Measurements from ENCODE around the gene COX4I2.

COX4I2 gene

DNA sequence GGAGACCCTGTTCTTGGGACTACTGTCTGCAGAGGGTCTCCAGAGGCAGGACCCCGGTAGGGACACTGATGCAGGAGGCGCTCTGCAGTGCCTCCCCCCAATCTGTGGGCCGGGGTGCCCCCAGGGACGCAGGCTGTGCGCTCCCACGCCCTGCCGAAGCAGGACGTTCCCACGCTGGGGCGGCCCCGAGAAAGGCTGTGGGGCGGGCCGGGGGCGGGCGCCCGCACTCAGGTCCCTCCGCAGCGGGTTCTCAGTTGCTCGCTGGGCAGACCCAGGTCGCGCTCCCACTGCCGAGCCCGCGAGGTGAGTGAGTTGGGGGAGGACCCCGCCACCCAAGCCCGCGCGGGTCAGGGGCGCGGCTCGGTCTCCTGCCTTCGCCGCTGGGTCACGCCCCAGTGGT is at the start of gene COX4I2:
COX4I2 (plus strand) TSS at position 253 of the 400 bp plus-strand sequence. CDS start 1,106 bp downstream, outside the sequence.
- Histone ChIP-seq H2AFZ (ENCODE audit: low read depth) (no peak within 1 kb of the TSS), H3K27ac (no peak within 1 kb of the TSS), H3K36me3 (ENCODE audit: insufficient read depth) (no peaks in the 10 kb centered on the region), H3K4me2 (no peak within 1 kb of the TSS), H3K79me2 (ENCODE audit: insufficient read depth, low read depth) (no peaks in the 10 kb centered on the region), H3K27me3 (ENCODE audit: insufficient read depth, low read depth) (no peaks in the 10 kb centered on the region), H4K20me1 (ENCODE audit: insufficient read depth) (no peaks in the 10 kb centered on the region), H3K4me3 (IDR thresholded peaks at IDR 0.05; ENCODE audit: insufficient read depth, low read depth, low read length) (no peak within 1 kb of the TSS), H3K9ac (no peak within 1 kb of the TSS), H3K4me1 (ENCODE audit: low read depth, poor library complexity, severe bottlenecking) (peaks cover 14% of the 10 kb centered on the region)
- TF ChIP-seq, protein P1, sequence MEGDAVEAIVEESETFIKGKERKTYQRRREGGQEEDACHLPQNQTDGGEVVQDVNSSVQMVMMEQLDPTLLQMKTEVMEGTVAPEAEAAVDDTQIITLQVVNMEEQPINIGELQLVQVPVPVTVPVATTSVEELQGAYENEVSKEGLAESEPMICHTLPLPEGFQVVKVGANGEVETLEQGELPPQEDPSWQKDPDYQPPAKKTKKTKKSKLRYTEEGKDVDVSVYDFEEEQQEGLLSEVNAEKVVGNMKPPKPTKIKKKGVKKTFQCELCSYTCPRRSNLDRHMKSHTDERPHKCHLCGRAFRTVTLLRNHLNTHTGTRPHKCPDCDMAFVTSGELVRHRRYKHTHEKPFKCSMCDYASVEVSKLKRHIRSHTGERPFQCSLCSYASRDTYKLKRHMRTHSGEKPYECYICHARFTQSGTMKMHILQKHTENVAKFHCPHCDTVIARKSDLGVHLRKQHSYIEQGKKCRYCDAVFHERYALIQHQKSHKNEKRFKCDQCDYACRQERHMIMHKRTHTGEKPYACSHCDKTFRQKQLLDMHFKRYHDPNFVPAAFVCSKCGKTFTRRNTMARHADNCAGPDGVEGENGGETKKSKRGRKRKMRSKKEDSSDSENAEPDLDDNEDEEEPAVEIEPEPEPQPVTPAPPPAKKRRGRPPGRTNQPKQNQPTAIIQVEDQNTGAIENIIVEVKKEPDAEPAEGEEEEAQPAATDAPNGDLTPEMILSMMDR (conservative IDR thresholded peaks at IDR 0.05; ENCODE audit: low read depth, low read length) = no peak

DNA sequence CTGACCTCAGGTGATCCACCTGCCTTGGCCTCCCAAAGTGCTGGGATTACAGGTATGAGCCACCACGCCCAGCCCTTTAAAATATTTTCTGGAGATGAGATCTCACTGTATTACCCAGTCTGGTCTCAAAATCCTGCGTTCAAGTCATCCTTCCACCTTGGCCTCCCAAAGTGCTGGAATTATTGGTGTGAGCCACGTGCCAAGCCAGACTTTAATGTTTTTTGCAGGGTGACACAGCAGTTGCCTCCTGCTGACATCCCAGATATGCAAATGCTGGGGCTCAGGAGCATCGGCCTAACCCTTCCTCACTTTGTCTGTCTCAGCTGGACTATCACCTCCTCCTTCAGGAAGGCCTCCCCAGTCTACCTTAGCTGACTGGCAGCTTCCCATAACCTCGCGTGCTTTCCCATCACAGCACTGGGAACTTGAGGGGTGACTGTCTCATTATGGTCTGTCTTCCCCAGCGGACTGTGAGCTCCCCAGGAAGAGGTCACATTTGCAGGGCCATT is 46.9 kb upstream of the COX4I2 start:
- Histone ChIP-seq H3K4me2 (no peak overlapping the region), H3K27ac (no peak overlapping the region), H2AFZ (ENCODE audit: low read depth) (no peak overlapping the region), H3K36me3 (ENCODE audit: insufficient read depth) (no peaks in the 10 kb centered on the region), H3K4me1 (ENCODE audit: low read depth, poor library complexity, severe bottlenecking) (peaks cover 7% of the 10 kb centered on the region), H3K9ac (no peak overlapping the region), H3K4me3 (IDR thresholded peaks at IDR 0.05; ENCODE audit: insufficient read depth, low read depth, low read length) (no peak overlapping the region), H3K79me2 (ENCODE audit: insufficient read depth, low read depth) (no peaks in the 10 kb centered on the region), H4K20me1 (ENCODE audit: insufficient read depth) (no peaks in the 10 kb centered on the region), H3K27me3 (ENCODE audit: insufficient read depth, low read depth) (no peaks in the 10 kb centered on the region)
- TF ChIP-seq, protein P1 (conservative IDR thresholded peaks at IDR 0.05; ENCODE audit: low read depth, low read length) = no peak

DNA sequence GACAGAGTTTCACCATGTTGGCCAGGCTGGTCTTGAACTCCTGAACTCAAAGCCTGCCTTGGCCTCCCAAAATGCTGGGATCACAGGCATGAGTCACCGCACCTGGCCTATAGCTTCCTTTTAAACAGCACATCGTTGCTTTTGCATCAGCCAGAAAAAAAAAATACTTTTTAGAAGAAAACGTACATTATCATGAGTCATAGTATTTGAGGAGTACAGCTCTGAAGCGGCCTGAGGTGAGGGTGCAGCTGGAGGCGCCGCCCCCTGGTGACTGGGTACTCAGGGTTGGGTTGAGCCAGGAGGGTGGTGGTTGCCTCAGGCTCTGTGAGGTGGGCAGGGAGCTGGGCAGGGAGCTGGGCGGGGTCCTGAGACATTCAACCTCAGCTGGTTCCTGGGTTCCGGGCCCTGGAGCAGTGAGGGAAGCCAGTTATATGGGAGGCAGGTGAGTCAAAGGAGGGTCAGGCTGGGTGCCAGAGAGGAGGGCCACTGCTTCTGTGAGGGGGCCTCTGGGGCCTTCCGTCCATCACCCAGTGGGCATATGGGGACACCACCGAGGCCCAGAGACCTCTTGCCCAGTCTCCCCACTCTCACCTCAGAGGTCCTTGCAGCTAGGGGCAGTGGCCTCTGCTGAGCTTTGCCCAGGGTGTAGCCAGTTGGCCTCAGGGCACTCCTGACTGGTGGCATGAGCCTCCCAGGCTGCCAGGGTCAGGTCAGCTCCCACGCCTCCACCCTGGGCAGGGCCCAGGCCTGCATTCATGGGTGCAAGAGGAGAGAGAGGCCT is 44.3 kb upstream of the COX4I2 start:
- H2AFZ ChIP-seq (ENCODE audit: low read depth) = no peak overlapping the region
- no peak overlapping the region for H3K9ac ChIP-seq
- no peaks in the 10 kb centered on the region for H3K27me3 ChIP-seq (ENCODE audit: insufficient read depth, low read depth)
- TF ChIP-seq, protein P1 (conservative IDR thresholded peaks at IDR 0.05; ENCODE audit: low read depth, low read length) = no peak
- no peak overlapping the region for H3K4me2 ChIP-seq
- H3K4me1 ChIP-seq (ENCODE audit: low read depth, poor library complexity, severe bottlenecking) = peaks cover 14% of the 10 kb centered on the region
- H3K4me3 ChIP-seq (IDR thresholded peaks at IDR 0.05; ENCODE audit: insufficient read depth, low read depth, low read length) = no peak overlapping the region
- no peaks in the 10 kb centered on the region for H3K79me2 ChIP-seq (ENCODE audit: insufficient read depth, low read depth)
- no peaks in the 10 kb centered on the region for H3K36me3 ChIP-seq (ENCODE audit: insufficient read depth)
- H3K27ac ChIP-seq = no peak overlapping the region
- no peaks in the 10 kb centered on the region for H4K20me1 ChIP-seq (ENCODE audit: insufficient read depth)

DNA sequence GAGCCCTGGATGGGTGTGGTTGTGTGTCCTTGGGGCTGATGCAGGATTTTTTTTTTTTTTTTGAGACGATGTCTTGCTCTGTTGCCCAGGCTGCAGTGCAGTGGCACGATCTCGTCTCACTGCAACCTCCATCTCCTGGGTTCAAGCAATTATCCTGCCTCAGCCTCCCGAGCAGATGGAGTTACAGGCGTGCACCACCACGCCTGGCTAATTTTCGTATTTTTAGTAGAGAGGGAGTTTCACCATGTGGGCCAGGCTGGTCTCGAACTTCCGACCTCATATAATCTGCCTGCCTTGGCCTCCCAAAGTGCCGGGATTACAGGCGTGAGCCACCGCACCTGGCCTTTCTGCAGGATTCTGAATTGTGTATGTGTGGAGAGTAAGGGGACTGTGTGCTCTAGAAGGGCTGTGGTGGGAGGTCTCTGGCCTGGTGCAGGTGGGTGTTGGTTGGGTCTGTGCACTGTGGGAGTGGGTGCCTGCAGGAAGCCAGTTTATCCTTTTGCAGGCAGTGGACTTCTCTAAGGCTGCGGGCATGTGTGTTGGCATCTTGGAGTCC is 43.6 kb upstream of the COX4I2 start:
- Histone ChIP-seq H3K4me3 (IDR thresholded peaks at IDR 0.05; ENCODE audit: insufficient read depth, low read depth, low read length) (no peak overlapping the region), H3K27ac (no peak overlapping the region), H3K79me2 (ENCODE audit: insufficient read depth, low read depth) (no peaks in the 10 kb centered on the region), H3K36me3 (ENCODE audit: insufficient read depth) (no peaks in the 10 kb centered on the region), H3K27me3 (ENCODE audit: insufficient read depth, low read depth) (no peaks in the 10 kb centered on the region), H3K4me1 (ENCODE audit: low read depth, poor library complexity, severe bottlenecking) (peaks cover 14% of the 10 kb centered on the region), H3K4me2 (no peak overlapping the region), H4K20me1 (ENCODE audit: insufficient read depth) (no peaks in the 10 kb centered on the region), H2AFZ (ENCODE audit: low read depth) (no peak overlapping the region), H3K9ac (no peak overlapping the region)
- TF ChIP-seq, protein P1 (conservative IDR thresholded peaks at IDR 0.05; ENCODE audit: low read depth, low read length) = no peak

All from KMS-11 (cell line).